ENCODE data around the gene REST. TPM values are rescaled to one million over a fixed set of nuclear protein-coding genes. Genes with fewer than 3 reads are reported as not detected.

Gene REST
- total and polyA plus RNA-seq, 9 of the 15 experiments (the other 6 are each of a cell fraction or from before 2014, with no cell fraction given): 2.9 to 24.0 (median 19.2) TPM

DNA sequence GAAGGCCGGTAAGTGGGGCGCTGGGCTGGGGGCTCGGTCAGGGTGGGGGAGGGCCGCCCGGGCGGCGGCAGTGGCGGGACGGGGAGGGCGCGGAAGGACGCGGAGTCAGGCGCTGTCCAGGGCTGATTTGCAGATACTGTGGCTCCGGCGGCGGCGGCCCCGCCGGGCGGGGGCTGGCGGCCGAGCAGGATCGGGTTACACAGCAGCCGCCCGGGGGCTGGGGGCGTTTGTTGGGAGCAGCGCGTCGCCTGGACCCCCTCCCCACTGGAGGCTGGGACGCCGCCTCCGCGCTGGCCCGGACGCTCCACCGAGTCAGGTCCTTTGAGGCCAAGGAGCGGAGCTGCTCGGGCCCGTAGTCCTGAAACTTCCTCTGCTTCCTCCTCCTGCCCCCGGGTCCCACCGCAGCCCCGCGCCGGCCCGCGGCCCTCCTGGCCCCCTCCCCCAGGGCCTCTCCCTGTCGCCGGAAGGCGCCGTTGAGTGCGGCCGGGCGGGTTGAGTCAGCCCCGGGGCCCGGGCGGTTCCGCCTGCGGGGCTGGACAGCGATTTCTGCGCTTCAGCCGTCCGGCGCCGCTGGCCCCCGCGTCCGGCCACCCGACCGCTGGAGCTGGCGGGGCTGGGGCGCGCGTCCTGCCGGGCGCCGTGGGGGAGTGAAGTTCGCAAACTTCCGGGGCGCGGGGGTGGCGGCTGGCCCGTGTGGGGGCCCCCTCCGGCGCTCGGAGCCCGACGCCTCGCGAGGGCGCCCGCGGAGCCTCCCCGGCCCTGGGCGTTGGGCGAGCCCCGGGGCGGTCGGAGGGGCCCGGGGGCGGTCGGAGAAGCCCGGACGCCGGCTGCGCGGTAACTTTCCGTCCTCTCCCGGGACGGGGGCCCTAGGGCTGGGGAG lies 746 bp downstream of the REST start (continued):
- TF ChIP-seq, protein P1, sequence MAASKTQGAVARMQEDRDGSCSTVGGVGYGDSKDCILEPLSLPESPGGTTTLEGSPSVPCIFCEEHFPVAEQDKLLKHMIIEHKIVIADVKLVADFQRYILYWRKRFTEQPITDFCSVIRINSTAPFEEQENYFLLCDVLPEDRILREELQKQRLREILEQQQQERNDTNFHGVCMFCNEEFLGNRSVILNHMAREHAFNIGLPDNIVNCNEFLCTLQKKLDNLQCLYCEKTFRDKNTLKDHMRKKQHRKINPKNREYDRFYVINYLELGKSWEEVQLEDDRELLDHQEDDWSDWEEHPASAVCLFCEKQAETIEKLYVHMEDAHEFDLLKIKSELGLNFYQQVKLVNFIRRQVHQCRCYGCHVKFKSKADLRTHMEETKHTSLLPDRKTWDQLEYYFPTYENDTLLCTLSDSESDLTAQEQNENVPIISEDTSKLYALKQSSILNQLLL (CRISPR knock-in tag; IDR thresholded peaks at IDR 0.05; ENCODE audit: borderline replicate concordance): no peak
- TF ChIP-seq NCOA1 (IDR thresholded peaks at IDR 0.05; ENCODE audit: low read depth) (peak; percentile 60; the same call in 1 of the 2 replicates), CREM (IDR thresholded peaks at IDR 0.05; ENCODE audit: low read depth) (no peak), ZNF274 (IDR thresholded peaks at IDR 0.05; ENCODE audit: borderline replicate concordance, low read depth, low read length) (no peak), NBN (IDR thresholded peaks at IDR 0.05; ENCODE audit: low read depth) (no peak), CBX3 (IDR thresholded peaks at IDR 0.05; ENCODE audit: borderline replicate concordance in 1 of 2, low read length in 2 of 2) (no peak), PHF21A (IDR thresholded peaks at IDR 0.05; ENCODE audit: borderline replicate concordance, low read depth) (no peak), SAFB2 (IDR thresholded peaks at IDR 0.05; ENCODE audit: borderline replicate concordance, low read depth, low read length, severe bottlenecking) (no peak), STAG1 (CRISPR knock-in tag; IDR thresholded peaks at IDR 0.05; ENCODE audit: borderline replicate concordance) (no peak), HOMEZ (CRISPR knock-in tag; IDR thresholded peaks at IDR 0.05) (no peak)
- TF ChIP-seq, protein P2, sequence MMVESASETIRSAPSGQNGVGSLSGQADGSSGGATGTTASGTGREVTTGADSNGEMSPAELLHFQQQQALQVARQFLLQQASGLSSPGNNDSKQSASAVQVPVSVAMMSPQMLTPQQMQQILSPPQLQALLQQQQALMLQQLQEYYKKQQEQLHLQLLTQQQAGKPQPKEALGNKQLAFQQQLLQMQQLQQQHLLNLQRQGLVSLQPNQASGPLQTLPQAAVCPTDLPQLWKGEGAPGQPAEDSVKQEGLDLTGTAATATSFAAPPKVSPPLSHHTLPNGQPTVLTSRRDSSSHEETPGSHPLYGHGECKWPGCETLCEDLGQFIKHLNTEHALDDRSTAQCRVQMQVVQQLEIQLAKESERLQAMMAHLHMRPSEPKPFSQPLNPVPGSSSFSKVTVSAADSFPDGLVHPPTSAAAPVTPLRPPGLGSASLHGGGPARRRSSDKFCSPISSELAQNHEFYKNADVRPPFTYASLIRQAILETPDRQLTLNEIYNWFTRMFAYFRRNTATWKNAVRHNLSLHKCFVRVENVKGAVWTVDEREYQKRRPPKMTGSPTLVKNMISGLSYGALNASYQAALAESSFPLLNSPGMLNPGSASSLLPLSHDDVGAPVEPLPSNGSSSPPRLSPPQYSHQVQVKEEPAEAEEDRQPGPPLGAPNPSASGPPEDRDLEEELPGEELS (CRISPR knock-in tag; IDR thresholded peaks at IDR 0.05; ENCODE audit: borderline replicate concordance): no peak
- TF ChIP-seq, protein P3, sequence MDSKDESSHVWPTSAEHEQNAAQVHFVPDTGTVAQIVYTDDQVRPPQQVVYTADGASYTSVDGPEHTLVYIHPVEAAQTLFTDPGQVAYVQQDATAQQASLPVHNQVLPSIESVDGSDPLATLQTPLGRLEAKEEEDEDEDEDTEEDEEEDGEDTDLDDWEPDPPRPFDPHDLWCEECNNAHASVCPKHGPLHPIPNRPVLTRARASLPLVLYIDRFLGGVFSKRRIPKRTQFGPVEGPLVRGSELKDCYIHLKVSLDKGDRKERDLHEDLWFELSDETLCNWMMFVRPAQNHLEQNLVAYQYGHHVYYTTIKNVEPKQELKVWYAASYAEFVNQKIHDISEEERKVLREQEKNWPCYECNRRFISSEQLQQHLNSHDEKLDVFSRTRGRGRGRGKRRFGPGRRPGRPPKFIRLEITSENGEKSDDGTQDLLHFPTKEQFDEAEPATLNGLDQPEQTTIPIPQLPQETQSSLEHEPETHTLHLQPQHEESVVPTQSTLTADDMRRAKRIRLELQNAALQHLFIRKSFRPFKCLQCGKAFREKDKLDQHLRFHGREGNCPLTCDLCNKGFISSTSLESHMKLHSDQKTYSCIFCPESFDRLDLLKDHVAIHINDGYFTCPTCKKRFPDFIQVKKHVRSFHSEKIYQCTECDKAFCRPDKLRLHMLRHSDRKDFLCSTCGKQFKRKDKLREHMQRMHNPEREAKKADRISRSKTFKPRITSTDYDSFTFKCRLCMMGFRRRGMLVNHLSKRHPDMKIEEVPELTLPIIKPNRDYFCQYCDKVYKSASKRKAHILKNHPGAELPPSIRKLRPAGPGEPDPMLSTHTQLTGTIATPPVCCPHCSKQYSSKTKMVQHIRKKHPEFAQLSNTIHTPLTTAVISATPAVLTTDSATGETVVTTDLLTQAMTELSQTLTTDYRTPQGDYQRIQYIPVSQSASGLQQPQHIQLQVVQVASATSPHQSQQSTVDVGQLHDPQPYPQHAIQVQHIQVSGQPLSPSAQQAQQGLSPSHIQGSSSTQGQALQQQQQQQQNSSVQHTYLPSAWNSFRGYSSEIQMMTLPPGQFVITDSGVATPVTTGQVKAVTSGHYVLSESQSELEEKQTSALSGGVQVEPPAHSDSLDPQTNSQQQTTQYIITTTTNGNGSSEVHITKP (IDR thresholded peaks at IDR 0.05; ENCODE audit: partially characterized antibody): no peak
- TF ChIP-seq, protein P4, sequence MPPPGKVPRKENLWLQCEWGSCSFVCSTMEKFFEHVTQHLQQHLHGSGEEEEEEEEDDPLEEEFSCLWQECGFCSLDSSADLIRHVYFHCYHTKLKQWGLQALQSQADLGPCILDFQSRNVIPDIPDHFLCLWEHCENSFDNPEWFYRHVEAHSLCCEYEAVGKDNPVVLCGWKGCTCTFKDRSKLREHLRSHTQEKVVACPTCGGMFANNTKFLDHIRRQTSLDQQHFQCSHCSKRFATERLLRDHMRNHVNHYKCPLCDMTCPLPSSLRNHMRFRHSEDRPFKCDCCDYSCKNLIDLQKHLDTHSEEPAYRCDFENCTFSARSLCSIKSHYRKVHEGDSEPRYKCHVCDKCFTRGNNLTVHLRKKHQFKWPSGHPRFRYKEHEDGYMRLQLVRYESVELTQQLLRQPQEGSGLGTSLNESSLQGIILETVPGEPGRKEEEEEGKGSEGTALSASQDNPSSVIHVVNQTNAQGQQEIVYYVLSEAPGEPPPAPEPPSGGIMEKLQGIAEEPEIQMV (tag; conservative IDR thresholded peaks at IDR 0.05; ENCODE audit: low read depth): no peak
- TF ChIP-seq, protein P5, sequence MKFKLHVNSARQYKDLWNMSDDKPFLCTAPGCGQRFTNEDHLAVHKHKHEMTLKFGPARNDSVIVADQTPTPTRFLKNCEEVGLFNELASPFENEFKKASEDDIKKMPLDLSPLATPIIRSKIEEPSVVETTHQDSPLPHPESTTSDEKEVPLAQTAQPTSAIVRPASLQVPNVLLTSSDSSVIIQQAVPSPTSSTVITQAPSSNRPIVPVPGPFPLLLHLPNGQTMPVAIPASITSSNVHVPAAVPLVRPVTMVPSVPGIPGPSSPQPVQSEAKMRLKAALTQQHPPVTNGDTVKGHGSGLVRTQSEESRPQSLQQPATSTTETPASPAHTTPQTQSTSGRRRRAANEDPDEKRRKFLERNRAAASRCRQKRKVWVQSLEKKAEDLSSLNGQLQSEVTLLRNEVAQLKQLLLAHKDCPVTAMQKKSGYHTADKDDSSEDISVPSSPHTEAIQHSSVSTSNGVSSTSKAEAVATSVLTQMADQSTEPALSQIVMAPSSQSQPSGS (CRISPR knock-in tag; IDR thresholded peaks at IDR 0.05): no peak

Data from K562 (cell line).